Measurements from ENCODE around the gene OR5A2.
"Not testable (repeated sequence)": the region's sequence is repeated elsewhere in the genome, so short reads cannot be mapped to it uniquely, and the experiment has no call there.

Gene OR5A2

GRCh38 chr11:59426361-59427067 is at the start of gene OR5A2:
OR5A2 (minus strand) TSS chr11:59426413; CDS start chr11:59422953, 3,460 bp downstream.
- Histone ChIP-seq H3K4me1 (ENCODE audit: control insufficient read depth in 5 of 5, insufficient read depth in 5 of 5, low read length in 5 of 5) (no peaks in the 10 kb centered on the region), H3K27ac (ENCODE audit: low read depth, low read length) (no peak within 1 kb of the TSS), H3K27me3 (ENCODE audit: control insufficient read depth in 5 of 5, insufficient read depth in 4 of 5, low read length in 5 of 5) (no peaks in the 10 kb centered on the region), H3K36me3 (ENCODE audit: control insufficient read depth in 5 of 5, insufficient read depth in 5 of 5, low read length in 5 of 5) (no peaks in the 10 kb centered on the region), H3K9ac (ENCODE audit: low read length in 5 of 5) (no peak within 1 kb of the TSS), H3K9me3 (ENCODE audit: control insufficient read depth in 5 of 5, low read length in 5 of 5) (no peaks in the 10 kb centered on the region), H3K4me3 (ENCODE audit: low read depth in 1 of 5, low read length in 5 of 5) (no peak within 1 kb of the TSS)

- no peaks in the 10 kb centered on the region for H3K27me3 ChIP-seq (ENCODE audit: control insufficient read depth in 5 of 5, insufficient read depth in 4 of 5, low read length in 5 of 5)
- peaks cover 0 to 4% (median 0%) of the 10 kb centered on the region in 5 donors for H3K4me1 ChIP-seq (ENCODE audit: control insufficient read depth in 5 of 5, insufficient read depth in 5 of 5, low read length in 5 of 5)
- no peaks in the 10 kb centered on the region for H3K36me3 ChIP-seq (ENCODE audit: control insufficient read depth in 5 of 5, insufficient read depth in 5 of 5, low read length in 5 of 5)
- H3K9ac ChIP-seq (ENCODE audit: low read length in 5 of 5): no peak overlapping the region
- no peaks in the 10 kb centered on the region for H3K9me3 ChIP-seq (ENCODE audit: control insufficient read depth in 5 of 5, low read length in 5 of 5)
- H3K27ac ChIP-seq (ENCODE audit: low read depth, low read length): no peak overlapping the region
- no peak overlapping the region for H3K4me3 ChIP-seq (ENCODE audit: low read depth in 1 of 5, low read length in 5 of 5)
Observed at GRCh38 chr11:59475176-59475575, 49.0 kb upstream of the OR5A2 start.

GRCh38 chr11:59473015-59473414 is 46.8 kb upstream of the OR5A2 start, which contains the start of gene OR4D10:
OR4D10 (plus strand) TSS chr11:59473315; CDS start chr11:59477430, 4,115 bp downstream.
- Histone ChIP-seq H3K4me1 (ENCODE audit: control insufficient read depth in 5 of 5, insufficient read depth in 5 of 5, low read length in 5 of 5) (no peaks in the 10 kb centered on the region), H3K4me3 (ENCODE audit: low read depth in 1 of 5, low read length in 5 of 5) (no peak within 1 kb of the TSS), H3K9me3 (ENCODE audit: control insufficient read depth in 5 of 5, low read length in 5 of 5) (no peaks in the 10 kb centered on the region), H3K27me3 (ENCODE audit: control insufficient read depth in 5 of 5, insufficient read depth in 4 of 5, low read length in 5 of 5) (no peaks in the 10 kb centered on the region), H3K36me3 (ENCODE audit: control insufficient read depth in 5 of 5, insufficient read depth in 5 of 5, low read length in 5 of 5) (no peaks in the 10 kb centered on the region), H3K27ac (ENCODE audit: low read depth, low read length) (no peak within 1 kb of the TSS), H3K9ac (ENCODE audit: low read length in 5 of 5) (no peak within 1 kb of the TSS)

- H3K9me3 ChIP-seq (ENCODE audit: control insufficient read depth in 5 of 5, low read length in 5 of 5): no peaks in the 10 kb centered on the region
- no peaks in the 10 kb centered on the region for H3K27me3 ChIP-seq (ENCODE audit: control insufficient read depth in 5 of 5, insufficient read depth in 4 of 5, low read length in 5 of 5)
- H3K27ac ChIP-seq (ENCODE audit: low read depth, low read length): no peak overlapping the region
- H3K4me1 ChIP-seq (ENCODE audit: control insufficient read depth in 5 of 5, insufficient read depth in 5 of 5, low read length in 5 of 5): no peaks in the 10 kb centered on the region
- no peak overlapping the region for H3K9ac ChIP-seq (ENCODE audit: low read length in 5 of 5)
- H3K4me3 ChIP-seq (ENCODE audit: low read depth in 1 of 5, low read length in 5 of 5): no peak overlapping the region
- no peaks in the 10 kb centered on the region for H3K36me3 ChIP-seq (ENCODE audit: control insufficient read depth in 5 of 5, insufficient read depth in 5 of 5, low read length in 5 of 5)
Observed at GRCh38 chr11:59463190-59463641, 37.0 kb upstream of the OR5A2 start.

- Histone ChIP-seq H3K36me3 (ENCODE audit: control insufficient read depth in 5 of 5, insufficient read depth in 5 of 5, low read length in 5 of 5) (no peaks in the 10 kb centered on the region), H3K27ac (ENCODE audit: low read depth, low read length) (no peak overlapping the region), H3K9me3 (ENCODE audit: control insufficient read depth in 5 of 5, low read length in 5 of 5) (no peaks in the 10 kb centered on the region), H3K4me1 (ENCODE audit: control insufficient read depth in 5 of 5, insufficient read depth in 5 of 5, low read length in 5 of 5) (no peaks in the 10 kb centered on the region), H3K27me3 (ENCODE audit: control insufficient read depth in 5 of 5, insufficient read depth in 4 of 5, low read length in 5 of 5) (no peaks in the 10 kb centered on the region), H3K9ac (ENCODE audit: low read length in 5 of 5) (no peak overlapping the region), H3K4me3 (ENCODE audit: low read depth in 1 of 5, low read length in 5 of 5) (no peak overlapping the region)
Observed at GRCh38 chr11:59459916-59460315, 33.7 kb upstream of the OR5A2 start.

- no peaks in the 10 kb centered on the region for H3K9me3 ChIP-seq (ENCODE audit: control insufficient read depth in 5 of 5, low read length in 5 of 5)
- H3K9ac ChIP-seq (ENCODE audit: low read length in 5 of 5): no peak within 1 kb of the TSS
- H3K27ac ChIP-seq (ENCODE audit: low read depth, low read length): no peak within 1 kb of the TSS
- H3K27me3 ChIP-seq (ENCODE audit: control insufficient read depth in 5 of 5, insufficient read depth in 4 of 5, low read length in 5 of 5): no peaks in the 10 kb centered on the region
- no peaks in the 10 kb centered on the region for H3K4me1 ChIP-seq (ENCODE audit: control insufficient read depth in 5 of 5, insufficient read depth in 5 of 5, low read length in 5 of 5)
- no peak within 1 kb of the TSS for H3K4me3 ChIP-seq (ENCODE audit: low read depth in 1 of 5, low read length in 5 of 5)
- H3K36me3 ChIP-seq (ENCODE audit: control insufficient read depth in 5 of 5, insufficient read depth in 5 of 5, low read length in 5 of 5): no peaks in the 10 kb centered on the region
Observed at GRCh38 chr11:59456661-59457060, 30.4 kb upstream of the OR5A2 start, which contains the start of gene OR4D6. OR4D6 (plus strand) TSS chr11:59456961; CDS start chr11:59456961, 0 bp downstream.

GRCh38 chr11:59448484-59448883 is 22.3 kb upstream of the OR5A2 start:
- Histone ChIP-seq H3K4me1 (ENCODE audit: control insufficient read depth in 5 of 5, insufficient read depth in 5 of 5, low read length in 5 of 5) (no peaks in the 10 kb centered on the region), H3K27ac (ENCODE audit: low read depth, low read length) (no peak overlapping the region), H3K4me3 (ENCODE audit: low read depth in 1 of 5, low read length in 5 of 5) (no peak overlapping the region), H3K9me3 (ENCODE audit: control insufficient read depth in 5 of 5, low read length in 5 of 5) (peaks cover 0 to 9% (median 3%) of the 10 kb centered on the region in 5 donors), H3K36me3 (ENCODE audit: control insufficient read depth in 5 of 5, insufficient read depth in 5 of 5, low read length in 5 of 5) (no peaks in the 10 kb centered on the region), H3K9ac (ENCODE audit: low read length in 5 of 5) (no peak overlapping the region), H3K27me3 (ENCODE audit: control insufficient read depth in 5 of 5, insufficient read depth in 4 of 5, low read length in 5 of 5) (no peaks in the 10 kb centered on the region)

- H3K9ac ChIP-seq (ENCODE audit: low read length in 5 of 5): not testable (repeated sequence)
Observed at GRCh38 chr11:59445624-59446023, 19.4 kb upstream of the OR5A2 start.

GRCh38 chr11:59437770-59438169 is 11.6 kb upstream of the OR5A2 start:
- H3K9me3 ChIP-seq (ENCODE audit: control insufficient read depth in 5 of 5, low read length in 5 of 5): no peaks in the 10 kb centered on the region
- no peaks in the 10 kb centered on the region for H3K36me3 ChIP-seq (ENCODE audit: control insufficient read depth in 5 of 5, insufficient read depth in 5 of 5, low read length in 5 of 5)
- no peak overlapping the region for H3K4me3 ChIP-seq (ENCODE audit: low read depth in 1 of 5, low read length in 5 of 5)
- no peak overlapping the region for H3K27ac ChIP-seq (ENCODE audit: low read depth, low read length)
- H3K27me3 ChIP-seq (ENCODE audit: control insufficient read depth in 5 of 5, insufficient read depth in 4 of 5, low read length in 5 of 5): no peaks in the 10 kb centered on the region
- H3K9ac ChIP-seq (ENCODE audit: low read length in 5 of 5): no peak overlapping the region
- H3K4me1 ChIP-seq (ENCODE audit: control insufficient read depth in 5 of 5, insufficient read depth in 5 of 5, low read length in 5 of 5): no peaks in the 10 kb centered on the region

More at GRCh38 chr11:59445624-59446023, 19.4 kb upstream of the OR5A2 start:
- not testable (repeated sequence) for H3K27me3 ChIP-seq (ENCODE audit: control insufficient read depth in 5 of 5, insufficient read depth in 4 of 5, low read length in 5 of 5); H3K27ac ChIP-seq (ENCODE audit: low read depth, low read length); H3K9me3 ChIP-seq (ENCODE audit: control insufficient read depth in 5 of 5, low read length in 5 of 5); H3K36me3 ChIP-seq (ENCODE audit: control insufficient read depth in 5 of 5, insufficient read depth in 5 of 5, low read length in 5 of 5); H3K4me3 ChIP-seq (ENCODE audit: low read depth in 1 of 5, low read length in 5 of 5); H3K4me1 ChIP-seq (ENCODE audit: control insufficient read depth in 5 of 5, insufficient read depth in 5 of 5, low read length in 5 of 5)

- Histone ChIP-seq H3K27me3 (ENCODE audit: control insufficient read depth in 5 of 5, insufficient read depth in 4 of 5, low read length in 5 of 5) (no peaks in the 10 kb centered on the region), H3K27ac (ENCODE audit: low read depth, low read length) (no peak within 1 kb of the TSS), H3K4me3 (ENCODE audit: low read depth in 1 of 5, low read length in 5 of 5) (no peak within 1 kb of the TSS), H3K36me3 (ENCODE audit: control insufficient read depth in 5 of 5, insufficient read depth in 5 of 5, low read length in 5 of 5) (no peaks in the 10 kb centered on the region), H3K9ac (ENCODE audit: low read length in 5 of 5) (no peak within 1 kb of the TSS), H3K4me1 (ENCODE audit: control insufficient read depth in 5 of 5, insufficient read depth in 5 of 5, low read length in 5 of 5) (no peaks in the 10 kb centered on the region), H3K9me3 (ENCODE audit: control insufficient read depth in 5 of 5, low read length in 5 of 5) (no peaks in the 10 kb centered on the region)
Observed at GRCh38 chr11:59436169-59436568, 10.0 kb upstream of the OR5A2 start, which contains the start of gene OR5A1. OR5A1 (plus strand) TSS chr11:59436469; CDS start chr11:59443169, 6,700 bp downstream.

All from subcutaneous abdominal adipose tissue (tissue), 5 donors.